Measurements from ENCODE around the gene MGP.

The MGP gene

DNA sequence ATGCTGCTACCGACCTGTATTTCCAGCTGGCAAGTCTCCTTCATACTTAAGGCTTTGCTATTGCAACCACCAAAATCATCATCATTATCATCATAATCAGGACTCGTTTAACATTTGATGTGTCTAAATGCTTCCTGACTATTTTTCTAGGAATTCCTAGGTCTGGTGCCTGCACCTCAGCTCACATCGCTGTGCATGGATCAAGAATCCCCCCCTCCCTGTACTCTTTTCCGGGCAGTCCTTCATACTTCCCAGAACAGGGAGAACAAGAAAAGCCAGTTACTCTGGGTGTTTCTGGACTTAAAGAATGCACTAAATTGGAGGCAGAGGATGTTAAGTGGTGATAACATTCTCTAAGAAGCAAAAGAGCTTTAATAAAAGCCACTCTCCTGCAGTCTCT, 43.3 kb upstream of the MGP start:
- DNase-seq: no peak
- H3K4me3 ChIP-seq (ENCODE audit: low read depth, low read length): no peak overlapping the region
- no peaks in the 10 kb centered on the region for H3K9me3 ChIP-seq

DNA sequence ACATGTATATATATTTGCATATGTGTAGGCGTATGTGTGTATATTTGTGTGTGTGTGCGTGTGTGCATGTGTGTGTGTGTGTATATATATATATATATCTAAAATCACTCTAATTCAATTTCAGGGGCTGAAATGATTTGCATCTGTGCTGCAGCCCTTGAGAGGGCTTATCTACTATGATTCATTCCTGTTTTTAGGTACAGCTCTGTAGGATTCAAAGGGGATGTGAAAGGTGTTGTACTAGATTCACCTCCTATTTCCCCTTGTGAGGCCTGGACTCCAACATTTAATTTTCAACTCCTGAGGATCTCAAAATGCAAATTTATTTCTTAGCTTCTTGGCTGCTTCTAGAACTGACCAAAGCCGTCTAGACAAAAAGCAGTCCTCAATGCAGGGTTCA, 41.6 kb upstream of the MGP start:
- no peaks in the 10 kb centered on the region for H3K9me3 ChIP-seq
- TF ChIP-seq, protein P1, sequence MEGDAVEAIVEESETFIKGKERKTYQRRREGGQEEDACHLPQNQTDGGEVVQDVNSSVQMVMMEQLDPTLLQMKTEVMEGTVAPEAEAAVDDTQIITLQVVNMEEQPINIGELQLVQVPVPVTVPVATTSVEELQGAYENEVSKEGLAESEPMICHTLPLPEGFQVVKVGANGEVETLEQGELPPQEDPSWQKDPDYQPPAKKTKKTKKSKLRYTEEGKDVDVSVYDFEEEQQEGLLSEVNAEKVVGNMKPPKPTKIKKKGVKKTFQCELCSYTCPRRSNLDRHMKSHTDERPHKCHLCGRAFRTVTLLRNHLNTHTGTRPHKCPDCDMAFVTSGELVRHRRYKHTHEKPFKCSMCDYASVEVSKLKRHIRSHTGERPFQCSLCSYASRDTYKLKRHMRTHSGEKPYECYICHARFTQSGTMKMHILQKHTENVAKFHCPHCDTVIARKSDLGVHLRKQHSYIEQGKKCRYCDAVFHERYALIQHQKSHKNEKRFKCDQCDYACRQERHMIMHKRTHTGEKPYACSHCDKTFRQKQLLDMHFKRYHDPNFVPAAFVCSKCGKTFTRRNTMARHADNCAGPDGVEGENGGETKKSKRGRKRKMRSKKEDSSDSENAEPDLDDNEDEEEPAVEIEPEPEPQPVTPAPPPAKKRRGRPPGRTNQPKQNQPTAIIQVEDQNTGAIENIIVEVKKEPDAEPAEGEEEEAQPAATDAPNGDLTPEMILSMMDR (IDR thresholded peaks at IDR 0.05; ENCODE audit: low read depth, low read length): no peak
- peaks cover 13% of the 10 kb centered on the region for H3K4me1 ChIP-seq
- H3K27me3 ChIP-seq: no peaks in the 10 kb centered on the region
- no peak for DNase-seq
- no peak overlapping the region for H3K4me3 ChIP-seq (ENCODE audit: low read depth, low read length)
- no peaks in the 10 kb centered on the region for H3K36me3 ChIP-seq

More for the DNA sequence above, 43.3 kb upstream of the MGP start:
- Histone ChIP-seq H3K27me3 (no peaks in the 10 kb centered on the region), H3K4me1 (peaks cover 13% of the 10 kb centered on the region), H3K36me3 (no peaks in the 10 kb centered on the region)
- TF ChIP-seq, protein P1 (IDR thresholded peaks at IDR 0.05; ENCODE audit: low read depth, low read length): no peak

DNA sequence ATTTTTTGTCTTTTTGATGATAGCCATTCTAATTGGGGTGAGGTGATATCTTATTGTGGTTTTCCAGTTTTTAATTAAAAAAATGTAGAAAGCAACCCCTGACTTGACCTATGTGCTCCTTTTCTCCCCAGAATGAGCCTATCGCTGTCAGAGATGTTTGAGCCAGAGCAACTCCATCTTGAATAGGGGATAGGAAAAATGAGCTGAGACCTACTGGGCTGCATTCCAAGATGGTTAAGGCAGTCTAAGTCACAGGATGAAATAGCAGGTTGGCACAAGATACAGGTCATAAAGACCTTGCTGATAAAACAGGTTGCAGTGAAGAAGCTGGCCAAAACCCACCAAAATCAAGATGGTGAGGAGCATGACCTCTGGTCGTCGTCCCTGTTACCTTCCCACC, 38.9 kb upstream of the MGP start:
- Histone ChIP-seq H3K4me1 (peaks cover 13% of the 10 kb centered on the region), H3K9me3 (no peaks in the 10 kb centered on the region), H3K4me3 (ENCODE audit: low read depth, low read length) (no peak overlapping the region), H3K27me3 (no peaks in the 10 kb centered on the region), H3K36me3 (no peaks in the 10 kb centered on the region)
- TF ChIP-seq, protein P1 (IDR thresholded peaks at IDR 0.05; ENCODE audit: low read depth, low read length): no peak
- DNase-seq: no peak

DNA sequence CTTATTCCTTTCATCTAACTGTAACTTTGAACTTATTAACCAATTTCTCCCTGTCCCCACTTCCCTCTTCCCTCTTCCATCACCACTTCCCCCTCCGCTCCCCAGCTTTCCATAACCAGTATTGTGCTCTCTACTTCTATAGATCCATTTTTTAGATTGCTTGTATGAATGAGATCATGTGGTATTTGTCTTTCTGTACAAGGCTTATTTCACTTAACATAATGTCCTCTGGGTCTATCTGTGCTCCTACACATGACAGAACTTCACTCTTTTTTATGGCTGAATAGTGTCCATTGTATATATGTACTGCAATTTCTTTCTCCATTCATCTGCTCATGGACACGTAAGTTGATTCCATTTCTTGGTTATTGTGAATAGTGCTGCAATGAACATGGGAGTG, 38.3 kb upstream of the MGP start:
- Histone ChIP-seq H3K4me1 (peaks cover 10% of the 10 kb centered on the region), H3K4me3 (ENCODE audit: low read depth, low read length) (no peak overlapping the region), H3K27me3 (no peaks in the 10 kb centered on the region), H3K36me3 (no peaks in the 10 kb centered on the region), H3K9me3 (no peaks in the 10 kb centered on the region)
- no peak for DNase-seq
- TF ChIP-seq, protein P1 (IDR thresholded peaks at IDR 0.05; ENCODE audit: low read depth, low read length): no peak

DNA sequence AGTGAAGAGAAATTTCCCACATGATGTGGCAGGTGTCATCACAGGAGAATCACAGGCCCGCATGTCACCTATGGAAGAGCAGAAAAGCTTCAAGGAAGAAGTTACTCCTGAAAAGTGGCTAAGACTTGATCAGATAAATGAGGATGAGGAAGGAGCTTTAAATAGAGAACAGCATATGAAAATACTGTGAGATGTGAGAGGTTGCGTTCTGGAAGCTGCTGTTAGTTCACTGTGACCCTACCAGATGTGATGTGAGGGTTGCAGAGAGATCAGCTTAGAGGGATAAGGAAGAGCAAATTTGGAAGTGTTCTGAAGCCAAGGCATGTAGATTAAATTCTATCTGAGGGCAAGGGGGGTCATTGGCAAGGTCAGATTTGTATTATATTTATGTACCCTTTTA, 35.6 kb upstream of the MGP start:
- no peak overlapping the region for H3K4me3 ChIP-seq (ENCODE audit: low read depth, low read length)
- no peaks in the 10 kb centered on the region for H3K9me3 ChIP-seq
- no peaks in the 10 kb centered on the region for H3K4me1 ChIP-seq
- H3K36me3 ChIP-seq: no peaks in the 10 kb centered on the region
- DNase-seq: no peak
- TF ChIP-seq, protein P1 (IDR thresholded peaks at IDR 0.05; ENCODE audit: low read depth, low read length): no peak
- H3K27me3 ChIP-seq: no peaks in the 10 kb centered on the region

DNA sequence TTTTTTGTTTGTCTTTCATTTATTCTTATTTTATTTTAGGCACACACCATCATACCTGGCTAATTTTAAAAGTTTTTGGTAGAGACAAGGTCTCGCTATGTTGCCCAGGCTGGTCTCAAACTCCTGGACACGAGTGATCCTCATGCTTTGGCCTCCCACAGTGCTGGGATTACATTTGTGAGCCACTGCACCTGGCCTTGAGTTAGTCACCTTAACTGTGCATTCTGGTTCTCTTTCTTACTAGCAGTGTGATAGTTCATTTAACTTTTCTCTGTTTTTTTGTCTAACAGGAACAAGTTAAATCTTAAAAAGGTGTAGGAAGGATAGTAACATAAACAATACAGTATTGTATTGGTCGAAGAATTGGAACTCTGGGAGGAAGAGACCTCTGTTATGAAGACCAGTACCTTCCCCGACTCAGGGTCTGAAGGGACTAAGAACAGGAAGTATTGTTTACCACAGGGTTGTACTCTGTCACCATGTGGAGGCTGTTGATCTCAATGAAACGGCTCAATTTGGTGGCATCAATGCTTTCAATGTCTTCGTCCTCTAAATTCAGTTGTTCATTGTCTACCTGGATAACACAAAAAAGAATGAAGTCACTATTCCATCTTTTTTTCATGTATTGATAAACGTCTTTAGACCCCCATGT, 34.9 kb upstream of the MGP start:
- DNase-seq: no peak

More for the DNA sequence above, 34.9 kb upstream of the MGP start:
- TF ChIP-seq, protein P1 (IDR thresholded peaks at IDR 0.05; ENCODE audit: low read depth, low read length): no peak
- Histone ChIP-seq H3K36me3 (no peaks in the 10 kb centered on the region), H3K9me3 (no peaks in the 10 kb centered on the region), H3K27me3 (no peaks in the 10 kb centered on the region), H3K4me1 (no peaks in the 10 kb centered on the region), H3K4me3 (ENCODE audit: low read depth, low read length) (no peak overlapping the region)

Data from BE2C (cell line).